ENCODE measurements around the gene WDR37. TPM values are rescaled to one million over a fixed set of nuclear protein-coding genes. Genes with fewer than 3 reads are reported as not detected.

WDR37 gene
- total and polyA plus RNA-seq, 10 of the 15 experiments (the other 5 are each of a cell fraction or from before 2014, with no cell fraction given), result 1.9 to 11.1 (median 7.1) TPM

GRCh38 chr10:1126461-1126860, 70.3 kb downstream of the WDR37 start:
- H4K20me1 ChIP-seq (ENCODE audit: control insufficient read depth, insufficient read depth), result no peaks in the 10 kb centered on the region
- ChIA-PET RAD21 (ENCODE audit: unreplicated experiment) (no interaction called here), POLR2A (no interaction called here), CTCF (no interaction called here), SMC1A (ENCODE audit: uncharacterized antibody, unreplicated experiment) (no interaction called here)
- ATAC-seq, result no peak
- 92% methylated on average over 13 of the region's 13 CpGs for WGBS (ENCODE audit: insufficient coverage, insufficient replicate concordance, low lambda C conversion rate, missing lambda C conversion rate)
- no peak for FAIRE-seq
- H3K9me3 ChIP-seq (replicated peaks; ENCODE audit: control insufficient read depth, insufficient read depth, low read length), result no peaks in the 10 kb centered on the region
- intact Hi-C loops (cut with micrococcal nuclease; ENCODE audit: unreplicated experiment), result no loop called here
- no peak overlapping the region for H2AFZ ChIP-seq (ENCODE audit: control insufficient read depth, low read depth, low read length)
- no peaks in the 10 kb centered on the region for H3K27me3 ChIP-seq (replicated peaks in 1 of 2; ENCODE audit: control insufficient read depth in 2 of 2, insufficient read depth in 2 of 2, low read length in 1 of 2)
- no peak overlapping the region for H3K4me3 ChIP-seq
- peaks cover 25 to 36% of the 10 kb centered on the region in 2 experiments for H3K36me3 ChIP-seq (ENCODE audit: control insufficient read depth in 2 of 2, insufficient read depth in 2 of 2, low read length in 1 of 2)
- H3K27ac ChIP-seq (ENCODE audit: control insufficient read depth, insufficient read depth), result no peak overlapping the region
- no peaks in the 10 kb centered on the region for H3K4me1 ChIP-seq (ENCODE audit: control insufficient read depth, insufficient read depth, low read length)
- no peak overlapping the region for H3K9ac ChIP-seq (ENCODE audit: control insufficient read depth, insufficient read depth, low read length)
- no TSS peak for BruUV-seq (replicated peaks)
- H3K4me2 ChIP-seq (ENCODE audit: control insufficient read depth, insufficient read depth), result no peak overlapping the region
- in situ Hi-C loops (cut with MboI), result no loop called here
- H3K79me2 ChIP-seq (ENCODE audit: control insufficient read depth, insufficient read depth, low read length), result no peaks in the 10 kb centered on the region
- DNase-seq (ENCODE audit: low read depth, low spot score), result no peak
- no peak for TF ChIP-seq SMAD5 (IDR thresholded peaks at IDR 0.05; ENCODE audit: low read depth)
- TF ChIP-seq SRF (IDR thresholded peaks at IDR 0.05; ENCODE audit: low read depth in 2 of 2, low read length in 2 of 2), result no peak
- TF ChIP-seq, protein P1, sequence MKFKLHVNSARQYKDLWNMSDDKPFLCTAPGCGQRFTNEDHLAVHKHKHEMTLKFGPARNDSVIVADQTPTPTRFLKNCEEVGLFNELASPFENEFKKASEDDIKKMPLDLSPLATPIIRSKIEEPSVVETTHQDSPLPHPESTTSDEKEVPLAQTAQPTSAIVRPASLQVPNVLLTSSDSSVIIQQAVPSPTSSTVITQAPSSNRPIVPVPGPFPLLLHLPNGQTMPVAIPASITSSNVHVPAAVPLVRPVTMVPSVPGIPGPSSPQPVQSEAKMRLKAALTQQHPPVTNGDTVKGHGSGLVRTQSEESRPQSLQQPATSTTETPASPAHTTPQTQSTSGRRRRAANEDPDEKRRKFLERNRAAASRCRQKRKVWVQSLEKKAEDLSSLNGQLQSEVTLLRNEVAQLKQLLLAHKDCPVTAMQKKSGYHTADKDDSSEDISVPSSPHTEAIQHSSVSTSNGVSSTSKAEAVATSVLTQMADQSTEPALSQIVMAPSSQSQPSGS (IDR thresholded peaks at IDR 0.05; ENCODE audit: low read length), result no peak
- no peak for TF ChIP-seq PML (IDR thresholded peaks at IDR 0.05; ENCODE audit: low read length)
- TF ChIP-seq CREB1 (IDR thresholded peaks at IDR 0.05; ENCODE audit: low read depth), result no peak
- TF ChIP-seq ETV6 (conservative IDR thresholded peaks at IDR 0.05 in 1 of 2, IDR thresholded peaks at IDR 0.05 in 1 of 2; ENCODE audit: borderline replicate concordance in 1 of 2, low read depth in 1 of 2), result no peak
- no peak for TF ChIP-seq MTA3 (IDR thresholded peaks at IDR 0.05; ENCODE audit: borderline replicate concordance, low read length)
- TF ChIP-seq, protein P2, sequence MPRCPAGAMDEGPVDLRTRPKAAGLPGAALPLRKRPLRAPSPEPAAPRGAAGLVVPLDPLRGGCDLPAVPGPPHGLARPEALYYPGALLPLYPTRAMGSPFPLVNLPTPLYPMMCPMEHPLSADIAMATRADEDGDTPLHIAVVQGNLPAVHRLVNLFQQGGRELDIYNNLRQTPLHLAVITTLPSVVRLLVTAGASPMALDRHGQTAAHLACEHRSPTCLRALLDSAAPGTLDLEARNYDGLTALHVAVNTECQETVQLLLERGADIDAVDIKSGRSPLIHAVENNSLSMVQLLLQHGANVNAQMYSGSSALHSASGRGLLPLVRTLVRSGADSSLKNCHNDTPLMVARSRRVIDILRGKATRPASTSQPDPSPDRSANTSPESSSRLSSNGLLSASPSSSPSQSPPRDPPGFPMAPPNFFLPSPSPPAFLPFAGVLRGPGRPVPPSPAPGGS (IDR thresholded peaks at IDR 0.05; ENCODE audit: borderline replicate concordance, insufficient read depth, low read depth, low read length, poor library complexity, severe bottlenecking), result no peak
- no peak for TF ChIP-seq ATF7 (IDR thresholded peaks at IDR 0.05; ENCODE audit: low read depth)

Data from GM12878 (cell line).